Transverse colon (tissue), 3 donors: ENCODE data around the gene MOV10L1.

Experiments
- EP300 ChIP-seq: sonication (generic); formaldehyde crosslinking; IDR thresholded peaks from one replicate; pipeline ENCODE4 v1.6.1; 2017; ENCODE audit warnings: antibody characterized with exemption, low read depth
- TF ChIP-seq, protein P1 (sequence below), 5 experiments: fragments of 200-600 bp in 3 of 5; fragments of 450-650 bp in 2 of 5; sonication (generic) in 3 of 5; IDR thresholded peaks; 1 replicate in 2 of 5; 2 replicates in 3 of 5; pipeline ENCODE4 v1.5.1; 2016 to 2017; ENCODE audit warnings: antibody characterized with exemption in 5 of 5, inconsistent platforms in 3 of 5, mild to moderate bottlenecking in 2 of 5, moderate library complexity in 1 of 5

DNA sequence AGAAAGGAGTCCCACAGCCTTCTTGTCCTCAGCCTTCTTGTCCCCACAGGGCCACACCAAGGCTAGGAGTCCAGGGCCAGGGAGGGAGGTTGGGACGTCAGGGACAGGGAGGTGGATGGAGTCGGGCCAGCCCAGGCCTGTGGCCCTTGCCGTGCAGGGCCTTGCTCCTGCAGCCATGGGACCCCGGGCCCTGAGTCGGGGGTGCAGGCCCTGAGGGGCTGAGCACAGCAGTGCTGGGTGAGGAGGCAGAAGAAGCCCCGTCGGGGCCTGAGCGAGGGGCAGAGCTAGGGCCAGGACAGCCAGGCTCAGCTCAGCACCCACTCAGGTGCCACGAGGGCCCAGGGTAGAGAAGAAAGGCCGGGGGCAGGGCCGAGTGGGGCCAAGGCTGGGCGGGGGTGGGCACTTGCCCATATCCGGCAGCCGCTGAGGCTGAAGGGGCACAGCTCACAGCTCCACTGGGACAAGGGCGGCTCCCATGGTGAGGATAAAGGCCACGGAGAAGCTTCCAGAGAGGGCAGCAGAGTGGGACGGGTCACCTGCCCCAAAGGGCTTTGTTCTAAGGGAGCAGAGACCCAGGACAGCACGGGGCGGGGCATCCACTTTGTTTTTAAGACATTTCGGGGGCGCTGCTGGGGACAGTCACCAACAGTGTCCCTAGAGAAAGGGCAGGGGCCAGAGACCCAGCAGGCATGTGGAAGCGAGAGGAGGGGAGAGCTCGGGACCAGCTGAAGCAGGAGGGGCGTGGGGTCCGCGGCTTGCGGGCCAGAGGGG lies 8.2 kb upstream of the MOV10L1 start:
- TF ChIP-seq, protein P1, sequence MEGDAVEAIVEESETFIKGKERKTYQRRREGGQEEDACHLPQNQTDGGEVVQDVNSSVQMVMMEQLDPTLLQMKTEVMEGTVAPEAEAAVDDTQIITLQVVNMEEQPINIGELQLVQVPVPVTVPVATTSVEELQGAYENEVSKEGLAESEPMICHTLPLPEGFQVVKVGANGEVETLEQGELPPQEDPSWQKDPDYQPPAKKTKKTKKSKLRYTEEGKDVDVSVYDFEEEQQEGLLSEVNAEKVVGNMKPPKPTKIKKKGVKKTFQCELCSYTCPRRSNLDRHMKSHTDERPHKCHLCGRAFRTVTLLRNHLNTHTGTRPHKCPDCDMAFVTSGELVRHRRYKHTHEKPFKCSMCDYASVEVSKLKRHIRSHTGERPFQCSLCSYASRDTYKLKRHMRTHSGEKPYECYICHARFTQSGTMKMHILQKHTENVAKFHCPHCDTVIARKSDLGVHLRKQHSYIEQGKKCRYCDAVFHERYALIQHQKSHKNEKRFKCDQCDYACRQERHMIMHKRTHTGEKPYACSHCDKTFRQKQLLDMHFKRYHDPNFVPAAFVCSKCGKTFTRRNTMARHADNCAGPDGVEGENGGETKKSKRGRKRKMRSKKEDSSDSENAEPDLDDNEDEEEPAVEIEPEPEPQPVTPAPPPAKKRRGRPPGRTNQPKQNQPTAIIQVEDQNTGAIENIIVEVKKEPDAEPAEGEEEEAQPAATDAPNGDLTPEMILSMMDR (IDR thresholded peaks at IDR 0.05), result no peak
- TF ChIP-seq EP300, result no peak
